Kidney epithelial cell (primary cell): ENCODE results near the gene CASZ1. TPM values are rescaled to one million over a fixed set of nuclear protein-coding genes. Genes with fewer than 3 reads are reported as not detected.

ENCODE experiments used
- DNase-seq: peaks from one replicate; pipeline ENCODE4 v3.0.0-alpha.2; 2010; ENCODE audit warnings: low read depth
- H3K27me3 ChIP-seq: 2 replicates; pipeline ENCODE4 v1.6.0; 2011; ENCODE audit warnings: low read length; ENCODE audit not compliant: control insufficient read depth, insufficient read depth
- H3K36me3 ChIP-seq: 2 replicates; pipeline ENCODE4 v1.5.1; 2011; ENCODE audit warnings: low read length; ENCODE audit not compliant: control insufficient read depth, insufficient read depth
- H3K4me3 ChIP-seq: 2 replicates; pipeline ENCODE4 v1.5.1; 2011; ENCODE audit warnings: low read depth, mild to moderate bottlenecking, control low read depth, low read length
- total RNA-seq: library from RNA; depleted of rRNA; stranded (reverse); fragments of >200 nt; gene quantifications from 2 replicates; pipeline ENCODE4 v1.2.3, GENCODE V29; 2015
- TF ChIP-seq, protein P1 (sequence below): IDR thresholded peaks from 2 replicates; pipeline ENCODE4 v1.5.1; 2011; ENCODE audit warnings: mild to moderate bottlenecking, moderate library complexity, low read length, control low read depth, inconsistent platforms; ENCODE audit not compliant: insufficient read depth, poor library complexity, severe bottlenecking

Gene CASZ1
- total RNA-seq, 1 donor from 2014 or later: 28.2 TPM

DNA sequence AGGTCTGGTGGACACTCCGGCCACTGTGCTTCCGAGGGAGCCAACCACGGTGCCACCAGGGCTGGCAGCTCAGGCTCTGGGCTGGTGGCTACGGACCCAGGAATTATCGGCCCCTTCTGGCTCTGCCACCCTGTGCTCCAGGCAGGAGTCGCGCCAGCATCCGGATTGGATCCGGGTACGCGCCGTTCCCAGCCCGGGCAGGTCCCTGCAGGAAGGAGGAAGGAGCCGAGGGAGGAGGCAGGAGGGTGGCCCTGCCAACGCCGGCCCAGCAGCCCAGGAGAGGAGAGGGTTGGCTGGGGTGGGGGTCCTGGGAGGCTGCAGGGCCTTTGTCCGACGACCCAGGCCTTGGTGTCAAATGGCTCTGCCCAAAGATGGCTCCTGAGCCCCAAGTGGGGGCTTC lies 160.5 kb downstream of the CASZ1 start:
- H3K4me3 ChIP-seq: no peak overlapping the region
- TF ChIP-seq, protein P1, sequence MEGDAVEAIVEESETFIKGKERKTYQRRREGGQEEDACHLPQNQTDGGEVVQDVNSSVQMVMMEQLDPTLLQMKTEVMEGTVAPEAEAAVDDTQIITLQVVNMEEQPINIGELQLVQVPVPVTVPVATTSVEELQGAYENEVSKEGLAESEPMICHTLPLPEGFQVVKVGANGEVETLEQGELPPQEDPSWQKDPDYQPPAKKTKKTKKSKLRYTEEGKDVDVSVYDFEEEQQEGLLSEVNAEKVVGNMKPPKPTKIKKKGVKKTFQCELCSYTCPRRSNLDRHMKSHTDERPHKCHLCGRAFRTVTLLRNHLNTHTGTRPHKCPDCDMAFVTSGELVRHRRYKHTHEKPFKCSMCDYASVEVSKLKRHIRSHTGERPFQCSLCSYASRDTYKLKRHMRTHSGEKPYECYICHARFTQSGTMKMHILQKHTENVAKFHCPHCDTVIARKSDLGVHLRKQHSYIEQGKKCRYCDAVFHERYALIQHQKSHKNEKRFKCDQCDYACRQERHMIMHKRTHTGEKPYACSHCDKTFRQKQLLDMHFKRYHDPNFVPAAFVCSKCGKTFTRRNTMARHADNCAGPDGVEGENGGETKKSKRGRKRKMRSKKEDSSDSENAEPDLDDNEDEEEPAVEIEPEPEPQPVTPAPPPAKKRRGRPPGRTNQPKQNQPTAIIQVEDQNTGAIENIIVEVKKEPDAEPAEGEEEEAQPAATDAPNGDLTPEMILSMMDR: no peak
- no peak for DNase-seq
- H3K36me3 ChIP-seq: no peaks in the 10 kb centered on the region
- peaks cover 8% of the 10 kb centered on the region for H3K27me3 ChIP-seq

DNA sequence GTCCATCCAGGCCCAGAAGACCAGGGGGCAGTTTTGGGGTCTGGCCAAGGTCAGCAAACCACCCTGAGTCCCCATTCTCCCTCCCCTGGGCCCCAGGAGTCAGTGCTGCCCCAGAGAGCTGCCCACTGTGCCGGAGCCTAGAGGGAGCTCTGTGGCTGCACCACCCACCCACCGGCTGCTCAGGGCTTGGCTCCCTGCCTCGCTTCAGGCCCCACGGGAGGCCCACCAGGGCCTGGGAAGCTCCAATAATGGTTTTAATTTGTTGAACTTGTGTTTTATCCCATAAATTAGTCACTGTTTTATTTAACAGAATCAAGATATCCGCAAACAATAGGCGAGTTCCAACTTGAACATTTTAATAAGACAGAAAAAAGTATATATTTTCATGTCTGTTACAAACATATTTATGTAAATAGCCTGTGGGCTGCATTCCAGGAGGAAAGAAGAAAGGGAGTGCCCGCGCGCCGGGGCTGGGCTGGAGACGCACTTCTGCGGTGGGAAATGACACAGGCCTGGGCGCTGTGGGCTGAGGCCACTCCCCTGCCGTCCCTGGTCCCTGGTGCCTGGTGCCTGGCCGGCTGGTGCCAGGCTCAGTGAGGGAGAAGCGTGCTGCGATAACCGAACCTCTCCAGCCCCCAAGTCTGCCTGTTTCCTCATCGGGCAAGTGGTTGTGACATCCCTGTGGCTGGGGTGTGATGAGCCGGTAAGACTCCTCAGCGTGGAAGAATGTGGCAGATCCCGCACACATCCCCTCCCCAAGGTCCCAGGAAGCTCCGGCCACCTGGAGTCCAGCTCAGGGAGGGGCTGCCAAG lies 161.2 kb downstream of the CASZ1 start:
- Histone ChIP-seq H3K27me3 (peaks cover 8% of the 10 kb centered on the region), H3K4me3 (no peak overlapping the region)
- no peak for DNase-seq

GRCh38 chr1:10634428-10635084 lies 161.9 kb downstream of the CASZ1 start:
- H3K27me3 ChIP-seq: peaks cover 7% of the 10 kb centered on the region
- no peak overlapping the region for H3K4me3 ChIP-seq
- TF ChIP-seq, protein P1: no peak
- DNase-seq: no peak
- no peaks in the 10 kb centered on the region for H3K36me3 ChIP-seq

More for the DNA sequence above, 161.2 kb downstream of the CASZ1 start:
- no peaks in the 10 kb centered on the region for H3K36me3 ChIP-seq
- TF ChIP-seq, protein P1: no peak

DNA sequence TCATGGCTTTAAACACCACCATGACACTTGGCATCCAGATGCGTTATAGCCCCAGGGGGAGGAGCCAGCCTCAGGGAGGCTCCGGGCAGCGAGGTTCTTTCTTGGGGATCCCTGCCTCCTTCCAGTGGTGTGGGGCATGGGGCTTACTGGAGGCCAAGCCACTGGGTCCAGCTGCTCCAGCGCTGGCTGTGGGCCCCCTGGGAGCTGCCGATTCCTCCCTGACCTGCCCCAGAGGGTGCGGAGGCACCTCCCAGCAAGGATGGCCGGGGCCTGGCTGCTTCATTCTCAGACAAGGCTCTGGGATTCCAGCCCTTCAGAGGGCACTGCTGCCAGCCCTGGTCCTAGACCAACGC lies 162.4 kb downstream of the CASZ1 start:
- Histone ChIP-seq H3K27me3 (peaks cover 2% of the 10 kb centered on the region), H3K4me3 (no peak overlapping the region), H3K36me3 (no peaks in the 10 kb centered on the region)
- DNase-seq: no peak
- TF ChIP-seq, protein P1: no peak

DNA sequence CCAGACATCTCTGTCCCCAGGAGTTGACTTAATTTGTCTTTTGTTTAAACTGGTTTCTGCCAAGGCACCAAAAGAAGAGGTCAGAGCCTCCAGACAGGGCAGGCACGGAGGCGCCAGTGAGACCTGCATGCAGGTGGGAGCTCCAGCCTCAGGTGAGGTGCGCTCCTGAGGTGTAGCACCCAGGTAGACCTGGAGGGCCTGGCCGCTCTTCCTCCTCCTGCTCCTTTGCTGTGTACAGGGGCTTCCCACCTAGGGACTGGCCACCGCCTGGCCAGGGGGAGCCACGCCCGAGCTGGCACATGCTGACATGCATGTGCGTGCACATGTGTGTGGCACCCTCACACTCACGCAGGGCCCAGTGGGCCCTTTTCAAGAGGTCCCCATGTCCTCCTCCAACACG lies 163.0 kb downstream of the CASZ1 start:
- H3K4me3 ChIP-seq: no peak overlapping the region
- H3K27me3 ChIP-seq: peaks cover 2% of the 10 kb centered on the region
- no peak for DNase-seq
- TF ChIP-seq, protein P1: no peak
- H3K36me3 ChIP-seq: no peaks in the 10 kb centered on the region
